K562 (cell line): ENCODE measurements around the gene C11orf98. TPM values are rescaled to one million over a fixed set of nuclear protein-coding genes. Genes with fewer than 3 reads are reported as not detected.

ENCODE experiments used
- HDAC1 ChIP-seq, 2 experiments: fragments of 450-650 bp; IDR thresholded peaks; 2 replicates each; pipeline ENCODE4 v1.6.1; 2016 to 2017; ENCODE audit warnings: inconsistent platforms in 1 of 2, mild to moderate bottlenecking in 1 of 2, moderate library complexity in 1 of 2
- LARP7 ChIP-seq: fragments of 450-650 bp; IDR thresholded peaks from 2 replicates; pipeline ENCODE4 v1.6.1; 2016
- NCOR1 ChIP-seq: fragments of 450-650 bp; IDR thresholded peaks from 2 replicates; pipeline ENCODE4 v1.6.1; 2016; ENCODE audit warnings: mild to moderate bottlenecking, moderate library complexity
- PRMT5 ChIP-seq: sonication (generic); formaldehyde crosslinking; IDR thresholded peaks from 2 replicates; pipeline ENCODE4 v1.5.0; 2020; ENCODE audit warnings: missing genetic modification reagents
- RB1 ChIP-seq: fragments of 450-650 bp; IDR thresholded peaks from 2 replicates; pipeline ENCODE4 v1.6.1; 2017; ENCODE audit warnings: low read depth, mild to moderate bottlenecking
- RBM34 ChIP-seq: fragments of 200-400 bp; formaldehyde crosslinking; IDR thresholded peaks from 2 replicates; pipeline ENCODE4 v1.6.1; 2018; ENCODE audit warnings: low read length, borderline replicate concordance; ENCODE audit not compliant: insufficient read depth
- RHOXF2B ChIP-seq: fragments of 250-450 bp; sonication (Bioruptor Pico); conservative IDR thresholded peaks from 2 replicates; pipeline ENCODE4 v1.5.1; 2021
- SMAD3 ChIP-seq: fragments of 450-650 bp; formaldehyde crosslinking; conservative IDR thresholded peaks from 2 replicates; pipeline ENCODE4 v1.4.0; 2020; ENCODE audit warnings: mild to moderate bottlenecking
- STAG1 ChIP-seq: sonication (generic); formaldehyde crosslinking; IDR thresholded peaks from 2 replicates; pipeline ENCODE4 v1.5.0; 2020; ENCODE audit warnings: missing genetic modification reagents, borderline replicate concordance
- ZNF830 ChIP-seq: fragments of 250-450 bp; sonication (Bioruptor Pico); IDR thresholded peaks from 2 replicates; pipeline ENCODE4 v1.5.0; 2021; ENCODE audit warnings: mild to moderate bottlenecking
- polyA plus RNA-seq, 8 experiments: library from polyadenylated mRNA; depleted of rRNA in 4 of 8; stranded (reverse) in 5 of 8; unstranded in 3 of 8; fragments of >200 nt; fragmentation: Nextera tagmentation in 2 of 8; fragmentation: Illumina TruSeq in 1 of 8; extraction: Ambion mirVana in 2 of 8; extraction: Trizol in 1 of 8; gene quantifications; 2 replicates each; pipeline versions ENCODE4 v1.2.1 to v1.2.3, GENCODE V29; 2011 to 2014; ENCODE audit warnings: inconsistent platforms in 1 of 8, missing spikeins in 1 of 8
- total RNA-seq, 7 experiments: library from RNA; depleted of rRNA in 6 of 7; stranded (reverse); fragments of >200 nt in 6 of 7; fragmentation: Illumina TruSeq in 2 of 7; extraction: Trizol in 2 of 7; gene quantifications; 2 replicates each; pipeline versions ENCODE4 v1.2.1 to v1.2.3, GENCODE V29; 2011 to 2021; ENCODE audit warnings: low replicate concordance in 1 of 7
- TF ChIP-seq, protein P1 (sequence below): sonication (generic); formaldehyde crosslinking; IDR thresholded peaks from 2 replicates; pipeline ENCODE4 v1.8.1; 2022; ENCODE audit warnings: missing genetic modification reagents
- TF ChIP-seq, protein P2 (sequence below): fragments of 250-450 bp; sonication (Bioruptor Pico); IDR thresholded peaks from 2 replicates; pipeline ENCODE4 v1.5.0; 2022; ENCODE audit warnings: mild to moderate bottlenecking
- TF ChIP-seq, protein P3 (sequence below): fragments of 450-650 bp; formaldehyde crosslinking; IDR thresholded peaks from 2 replicates; pipeline ENCODE4 v1.4.0; 2022; ENCODE audit warnings: missing genetic modification characterization
- TF ChIP-seq, protein P4 (sequence below): fragments of 250-450 bp; sonication (Bioruptor Pico); IDR thresholded peaks from 2 replicates; pipeline ENCODE4 v1.5.0; 2020; ENCODE audit warnings: mild to moderate bottlenecking
- TF ChIP-seq, protein P5 (sequence below): fragments of 450-650 bp; IDR thresholded peaks from 2 replicates; pipeline ENCODE4 v1.6.1; 2016; ENCODE audit warnings: antibody characterized with exemption
- TF ChIP-seq, protein P6 (sequence below), 3 experiments: fragments of 200-800 bp in 1 of 3; fragments of 250-450 bp in 1 of 3; fragments of 450-650 bp in 1 of 3; sonication (Bioruptor Pico) in 1 of 3; sonication (Bioruptor generic) in 1 of 3; formaldehyde crosslinking in 1 of 3; IDR thresholded peaks; 2 replicates each; pipeline versions ENCODE4 v1.6.1 to v1.8.0; 2016 to 2022; ENCODE audit warnings: mild to moderate bottlenecking in 2 of 3, missing genetic modification characterization in 2 of 3, missing compliant biosample characterization in 1 of 3, moderate library complexity in 1 of 3

Gene C11orf98
- total and polyA plus RNA-seq, 9 of the 15 experiments (the other 6 are each of a cell fraction or from before 2014, with no cell fraction given): 103 to 352 (median 218) TPM

DNA sequence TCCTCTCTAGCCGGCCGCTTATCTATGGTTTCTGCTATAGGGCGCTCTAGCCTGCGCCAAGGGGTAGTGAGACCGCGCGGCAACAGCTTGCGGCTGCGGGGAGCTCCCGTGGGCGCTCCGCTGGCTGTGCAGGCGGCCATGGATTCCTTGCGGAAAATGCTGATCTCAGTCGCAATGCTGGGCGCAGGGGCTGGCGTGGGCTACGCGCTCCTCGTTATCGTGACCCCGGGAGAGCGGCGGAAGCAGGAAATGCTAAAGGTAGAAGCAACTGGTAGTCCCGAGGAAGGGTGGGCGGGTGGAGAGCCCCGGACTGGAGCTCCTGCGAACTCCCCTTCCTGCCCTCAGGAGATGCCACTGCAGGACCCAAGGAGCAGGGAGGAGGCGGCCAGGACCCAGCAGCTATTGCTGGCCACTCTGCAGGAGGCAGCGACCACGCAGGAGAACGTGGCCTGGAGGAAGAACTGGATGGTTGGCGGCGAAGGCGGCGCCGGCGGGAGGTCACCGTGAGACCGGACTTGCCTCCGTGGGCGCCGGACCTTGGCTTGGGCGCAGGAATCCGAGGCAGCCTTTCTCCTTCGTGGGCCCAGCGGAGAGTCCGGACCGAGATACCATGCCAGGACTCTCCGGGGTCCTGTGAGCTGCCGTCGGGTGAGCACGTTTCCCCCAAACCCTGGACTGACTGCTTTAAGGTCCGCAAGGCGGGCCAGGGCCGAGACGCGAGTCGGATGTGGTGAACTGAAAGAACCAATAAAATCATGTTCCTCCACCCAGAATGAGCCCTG lies 6.8 kb upstream of the C11orf98 start, which contains the start of the genes LBHD1 and UQCC3 (continued):
- TF ChIP-seq SMAD3 (CRISPR knock-in tag) (no peak), NCOR1 (peak; percentile 13), RHOXF2B (no peak), RBM34 (no peak), RB1 (peak; percentile 58; the same call in 1 of the 2 replicates), LARP7 (0 out of 2 replicates have a peak, but pooled peaks have one; percentile 15), HDAC1 (IDR thresholded peaks at IDR 0.05) (peak in 1 of 2 experiments; percentile 53; a peak in 2 of 4 replicates), PRMT5 (CRISPR knock-in tag) (no peak), STAG1 (no peak), ZNF830 (CRISPR knock-in tag) (no peak)
- TF ChIP-seq, protein P1, sequence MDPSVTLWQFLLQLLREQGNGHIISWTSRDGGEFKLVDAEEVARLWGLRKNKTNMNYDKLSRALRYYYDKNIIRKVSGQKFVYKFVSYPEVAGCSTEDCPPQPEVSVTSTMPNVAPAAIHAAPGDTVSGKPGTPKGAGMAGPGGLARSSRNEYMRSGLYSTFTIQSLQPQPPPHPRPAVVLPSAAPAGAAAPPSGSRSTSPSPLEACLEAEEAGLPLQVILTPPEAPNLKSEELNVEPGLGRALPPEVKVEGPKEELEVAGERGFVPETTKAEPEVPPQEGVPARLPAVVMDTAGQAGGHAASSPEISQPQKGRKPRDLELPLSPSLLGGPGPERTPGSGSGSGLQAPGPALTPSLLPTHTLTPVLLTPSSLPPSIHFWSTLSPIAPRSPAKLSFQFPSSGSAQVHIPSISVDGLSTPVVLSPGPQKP (CRISPR knock-in tag): no peak
- TF ChIP-seq, protein P2, sequence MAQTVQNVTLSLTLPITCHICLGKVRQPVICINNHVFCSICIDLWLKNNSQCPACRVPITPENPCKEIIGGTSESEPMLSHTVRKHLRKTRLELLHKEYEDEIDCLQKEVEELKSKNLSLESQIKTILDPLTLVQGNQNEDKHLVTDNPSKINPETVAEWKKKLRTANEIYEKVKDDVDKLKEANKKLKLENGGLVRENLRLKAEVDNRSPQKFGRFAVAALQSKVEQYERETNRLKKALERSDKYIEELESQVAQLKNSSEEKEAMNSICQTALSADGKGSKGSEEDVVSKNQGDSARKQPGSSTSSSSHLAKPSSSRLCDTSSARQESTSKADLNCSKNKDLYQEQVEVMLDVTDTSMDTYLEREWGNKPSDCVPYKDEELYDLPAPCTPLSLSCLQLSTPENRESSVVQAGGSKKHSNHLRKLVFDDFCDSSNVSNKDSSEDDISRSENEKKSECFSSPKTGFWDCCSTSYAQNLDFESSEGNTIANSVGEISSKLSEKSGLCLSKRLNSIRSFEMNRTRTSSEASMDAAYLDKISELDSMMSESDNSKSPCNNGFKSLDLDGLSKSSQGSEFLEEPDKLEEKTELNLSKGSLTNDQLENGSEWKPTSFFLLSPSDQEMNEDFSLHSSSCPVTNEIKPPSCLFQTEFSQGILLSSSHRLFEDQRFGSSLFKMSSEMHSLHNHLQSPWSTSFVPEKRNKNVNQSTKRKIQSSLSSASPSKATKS (CRISPR knock-in tag): no peak
- TF ChIP-seq, protein P3, sequence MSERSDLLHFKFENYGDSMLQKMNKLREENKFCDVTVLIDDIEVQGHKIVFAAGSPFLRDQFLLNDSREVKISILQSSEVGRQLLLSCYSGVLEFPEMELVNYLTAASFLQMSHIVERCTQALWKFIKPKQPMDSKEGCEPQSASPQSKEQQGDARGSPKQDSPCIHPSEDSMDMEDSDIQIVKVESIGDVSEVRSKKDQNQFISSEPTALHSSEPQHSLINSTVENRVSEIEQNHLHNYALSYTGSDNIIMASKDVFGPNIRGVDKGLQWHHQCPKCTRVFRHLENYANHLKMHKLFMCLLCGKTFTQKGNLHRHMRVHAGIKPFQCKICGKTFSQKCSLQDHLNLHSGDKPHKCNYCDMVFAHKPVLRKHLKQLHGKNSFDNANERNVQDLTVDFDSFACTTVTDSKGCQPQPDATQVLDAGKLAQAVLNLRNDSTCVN (CRISPR knock-in tag): 0 out of 2 replicates have a peak, but pooled peaks have one; percentile 3
- TF ChIP-seq, protein P4, sequence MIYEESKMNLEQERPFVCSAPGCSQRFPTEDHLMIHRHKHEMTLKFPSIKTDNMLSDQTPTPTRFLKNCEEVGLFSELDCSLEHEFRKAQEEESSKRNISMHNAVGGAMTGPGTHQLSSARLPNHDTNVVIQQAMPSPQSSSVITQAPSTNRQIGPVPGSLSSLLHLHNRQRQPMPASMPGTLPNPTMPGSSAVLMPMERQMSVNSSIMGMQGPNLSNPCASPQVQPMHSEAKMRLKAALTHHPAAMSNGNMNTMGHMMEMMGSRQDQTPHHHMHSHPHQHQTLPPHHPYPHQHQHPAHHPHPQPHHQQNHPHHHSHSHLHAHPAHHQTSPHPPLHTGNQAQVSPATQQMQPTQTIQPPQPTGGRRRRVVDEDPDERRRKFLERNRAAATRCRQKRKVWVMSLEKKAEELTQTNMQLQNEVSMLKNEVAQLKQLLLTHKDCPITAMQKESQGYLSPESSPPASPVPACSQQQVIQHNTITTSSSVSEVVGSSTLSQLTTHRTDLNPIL (CRISPR knock-in tag): no peak
- TF ChIP-seq, protein P5, sequence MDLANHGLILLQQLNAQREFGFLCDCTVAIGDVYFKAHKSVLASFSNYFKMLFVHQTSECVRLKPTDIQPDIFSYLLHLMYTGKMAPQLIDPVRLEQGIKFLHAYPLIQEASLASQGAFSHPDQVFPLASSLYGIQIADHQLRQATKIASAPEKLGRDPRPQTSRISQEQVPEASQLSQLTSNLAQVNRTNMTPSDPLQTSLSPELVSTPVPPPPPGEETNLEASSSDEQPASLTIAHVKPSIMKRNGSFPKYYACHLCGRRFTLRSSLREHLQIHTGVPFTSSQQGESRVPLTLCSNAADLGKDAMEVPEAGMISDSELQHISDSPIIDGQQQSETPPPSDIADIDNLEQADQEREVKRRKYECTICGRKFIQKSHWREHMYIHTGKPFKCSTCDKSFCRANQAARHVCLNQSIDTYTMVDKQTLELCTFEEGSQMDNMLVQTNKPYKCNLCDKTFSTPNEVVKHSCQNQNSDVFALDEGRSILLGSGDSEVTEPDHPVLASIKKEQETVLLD: 0 out of 2 replicates have a peak, but pooled peaks have one; percentile 7
- TF ChIP-seq, protein P6, sequence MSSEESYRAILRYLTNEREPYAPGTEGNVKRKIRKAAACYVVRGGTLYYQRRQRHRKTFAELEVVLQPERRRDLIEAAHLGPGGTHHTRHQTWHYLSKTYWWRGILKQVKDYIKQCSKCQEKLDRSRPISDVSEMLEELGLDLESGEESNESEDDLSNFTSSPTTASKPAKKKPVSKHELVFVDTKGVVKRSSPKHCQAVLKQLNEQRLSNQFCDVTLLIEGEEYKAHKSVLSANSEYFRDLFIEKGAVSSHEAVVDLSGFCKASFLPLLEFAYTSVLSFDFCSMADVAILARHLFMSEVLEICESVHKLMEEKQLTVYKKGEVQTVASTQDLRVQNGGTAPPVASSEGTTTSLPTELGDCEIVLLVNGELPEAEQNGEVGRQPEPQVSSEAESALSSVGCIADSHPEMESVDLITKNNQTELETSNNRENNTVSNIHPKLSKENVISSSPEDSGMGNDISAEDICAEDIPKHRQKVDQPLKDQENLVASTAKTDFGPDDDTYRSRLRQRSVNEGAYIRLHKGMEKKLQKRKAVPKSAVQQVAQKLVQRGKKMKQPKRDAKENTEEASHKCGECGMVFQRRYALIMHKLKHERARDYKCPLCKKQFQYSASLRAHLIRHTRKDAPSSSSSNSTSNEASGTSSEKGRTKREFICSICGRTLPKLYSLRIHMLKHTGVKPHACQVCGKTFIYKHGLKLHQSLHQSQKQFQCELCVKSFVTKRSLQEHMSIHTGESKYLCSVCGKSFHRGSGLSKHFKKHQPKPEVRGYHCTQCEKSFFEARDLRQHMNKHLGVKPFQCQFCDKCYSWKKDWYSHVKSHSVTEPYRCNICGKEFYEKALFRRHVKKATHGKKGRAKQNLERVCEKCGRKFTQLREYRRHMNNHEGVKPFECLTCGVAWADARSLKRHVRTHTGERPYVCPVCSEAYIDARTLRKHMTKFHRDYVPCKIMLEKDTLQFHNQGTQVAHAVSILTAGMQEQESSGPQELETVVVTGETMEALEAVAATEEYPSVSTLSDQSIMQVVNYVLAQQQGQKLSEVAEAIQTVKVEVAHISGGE (CRISPR knock-in tag; IDR thresholded peaks at IDR 0.05): peak in 1 of 3 experiments; percentile 77; a peak in 2 of 6 replicates
